Keratinocyte (primary cell): Measurements from ENCODE around the gene RTL9. TPM values are rescaled to one million over a fixed set of nuclear protein-coding genes. Genes with fewer than 3 reads are reported as not detected.

Experiments used
- DNase-seq: peaks from one replicate; pipeline ENCODE4 v3.0.0-alpha.2; 2011; ENCODE audit warnings: low read depth, missing footprints, low spot score
- FAIRE-seq: peaks from 2 replicates; lab custom pipeline; 2011; peaks lifted over from hg19 to GRCh38; lab: Jason Lieb, UNC
- H2AFZ ChIP-seq: 2 replicates; pipeline ENCODE4 v1.6.0; 2012; ENCODE audit warnings: low read length, control low read depth, inconsistent platforms; ENCODE audit not compliant: control insufficient read depth
- H3K27ac ChIP-seq: 2 replicates; pipeline ENCODE4 v1.5.1; 2011; ENCODE audit warnings: low read length; ENCODE audit not compliant: control insufficient read depth, insufficient read depth
- H3K27me3 ChIP-seq: 3 replicates; pipeline ENCODE4 v1.6.0; 2011; ENCODE audit warnings: low read length; ENCODE audit not compliant: control insufficient read depth, insufficient read depth; ENCODE audit errors: extremely low read depth
- H3K36me3 ChIP-seq, 2 experiments: 2 replicates in 1 of 2; 3 replicates in 1 of 2; pipeline ENCODE4 v1.5.1; 2011; ENCODE audit warnings: low read length in 2 of 2, mild to moderate bottlenecking in 1 of 2; ENCODE audit not compliant: control insufficient read depth in 2 of 2, insufficient read depth in 2 of 2; ENCODE audit errors: extremely low read depth in 1 of 2
- H3K4me1 ChIP-seq: 3 replicates; pipeline ENCODE4 v1.5.1; 2011; ENCODE audit warnings: low read length; ENCODE audit not compliant: control insufficient read depth, insufficient read depth; ENCODE audit errors: extremely low read depth
- H3K4me2 ChIP-seq: 3 replicates; pipeline ENCODE4 v1.6.0; 2011; ENCODE audit warnings: low read depth, low read length; ENCODE audit not compliant: control insufficient read depth, insufficient read depth; ENCODE audit errors: extremely low read depth
- H3K4me3 ChIP-seq, 3 experiments: fragments of 200-600 bp in 1 of 3; sonication (generic) in 1 of 3; 2 replicates in 2 of 3; 3 replicates in 1 of 3; pipeline ENCODE4 v1.5.1; 2011 to 2016; ENCODE audit warnings: low read length in 3 of 3, mild to moderate bottlenecking in 3 of 3, control low read depth in 2 of 3, inconsistent platforms in 1 of 3, low read depth in 1 of 3, mixed read lengths in 1 of 3, mixed run types in 1 of 3, moderate library complexity in 1 of 3; ENCODE audit not compliant: control insufficient read depth in 2 of 3, insufficient read depth in 2 of 3; ENCODE audit errors: extremely low read depth in 1 of 3
- H3K79me2 ChIP-seq: 2 replicates; pipeline ENCODE4 v1.6.0; 2012; ENCODE audit warnings: low read length; ENCODE audit not compliant: control insufficient read depth, insufficient read depth
- H3K9ac ChIP-seq: 3 replicates; pipeline ENCODE4 v1.6.0; 2011; ENCODE audit warnings: low read length; ENCODE audit not compliant: control insufficient read depth, insufficient read depth; ENCODE audit errors: extremely low read depth
- H3K9me1 ChIP-seq: 3 replicates; pipeline ENCODE4 v1.6.0; 2011; ENCODE audit warnings: low read length; ENCODE audit not compliant: control insufficient read depth, insufficient read depth; ENCODE audit errors: extremely low read depth
- H3K9me3 ChIP-seq: 2 replicates; pipeline ENCODE4 v1.5.1; 2012; ENCODE audit warnings: low read depth, low read length; ENCODE audit not compliant: control insufficient read depth
- H4K20me1 ChIP-seq: 3 replicates; pipeline ENCODE4 v1.6.0; 2011; ENCODE audit warnings: low read length; ENCODE audit not compliant: control insufficient read depth, insufficient read depth; ENCODE audit errors: extremely low read depth
- EZH2 ChIP-seq: IDR thresholded peaks from one replicate; pipeline ENCODE4 v1.6.1; 2012; ENCODE audit warnings: inconsistent platforms, mild to moderate bottlenecking, low read length, moderate library complexity
- dilution Hi-C: fragments of 300-500 bp; cut with MboI; formaldehyde crosslinking; loops from one replicate; pipeline ENCODE4 v1.7.0; 2020; ENCODE audit warnings: low sequenced_read_pairs; ENCODE audit not compliant: extremely low pct_ligation_motif_present
- polyA plus RNA-seq, 5 experiments: library from polyadenylated mRNA; depleted of rRNA in 3 of 5; stranded (reverse) in 3 of 5; stranded (forward) in 1 of 5; unstranded in 1 of 5; fragments of >200 nt; gene quantifications; 1 replicate in 1 of 5; 2 replicates in 3 of 5; 3 replicates in 1 of 5; pipeline versions ENCODE4 v1.2.1 to v1.2.3, GENCODE V29; 2011 to 2012; ENCODE audit warnings: missing spikeins in 2 of 5, low read depth in 1 of 5, low replicate concordance in 1 of 5
- TF ChIP-seq, protein P1 (sequence below), 3 experiments: IDR thresholded peaks in 1 of 3; conservative IDR thresholded peaks in 1 of 3; optimal IDR thresholded peaks in 1 of 3; 2 replicates in 2 of 3; 3 replicates in 1 of 3; pipeline versions ENCODE3 to v1.5.1; 2011; ENCODE audit warnings: low read length in 3 of 3, mild to moderate bottlenecking in 3 of 3, moderate library complexity in 2 of 3, control low read depth in 1 of 3, inconsistent platforms in 1 of 3; ENCODE audit not compliant: insufficient read depth in 2 of 3; ENCODE audit errors: extremely low read depth in 1 of 3

The RTL9 gene
- polyA plus RNA-seq, 1 donor (not counting 4 experiments of a cell fraction or from before 2014, with no cell fraction given) = 0.13 TPM

DNA sequence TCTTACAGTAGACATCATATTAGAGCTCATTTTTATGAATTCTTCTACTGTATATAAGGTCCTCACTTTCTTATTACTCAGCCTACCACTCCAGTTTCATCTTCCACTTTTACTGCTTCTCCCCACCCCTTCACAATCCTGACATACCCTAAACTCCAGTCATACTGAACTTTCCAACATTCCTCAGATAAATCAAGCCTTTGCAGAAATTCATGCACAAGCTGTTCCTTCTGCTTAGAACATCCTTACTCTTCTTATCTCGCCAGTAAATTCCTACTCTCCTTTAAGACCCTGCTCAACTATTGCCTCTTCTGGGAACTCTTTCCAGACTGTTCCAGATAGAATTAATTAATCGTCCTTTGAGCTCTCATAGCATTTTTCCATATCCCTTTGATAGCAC, 24.8 kb downstream of the RTL9 start:
- H3K36me3 ChIP-seq = no peaks in the 10 kb centered on the region
- dilution Hi-C loops = no loop called here
- FAIRE-seq (peak; percentile 46), DNase-seq (no peak)
- H3K27me3 ChIP-seq = peaks cover 5% of the 10 kb centered on the region
- no peaks in the 10 kb centered on the region for H3K9me1 ChIP-seq
- no peaks in the 10 kb centered on the region for H4K20me1 ChIP-seq
- H3K9me3 ChIP-seq = no peaks in the 10 kb centered on the region
- no peak overlapping the region for H2AFZ ChIP-seq
- H3K4me2 ChIP-seq = no peak overlapping the region
- peaks cover 8% of the 10 kb centered on the region for H3K4me1 ChIP-seq
- H3K27ac ChIP-seq = no peak overlapping the region
- no peak overlapping the region for H3K4me3 ChIP-seq
- no peaks in the 10 kb centered on the region for H3K79me2 ChIP-seq
- no peak overlapping the region for H3K9ac ChIP-seq
- TF ChIP-seq, protein P1, sequence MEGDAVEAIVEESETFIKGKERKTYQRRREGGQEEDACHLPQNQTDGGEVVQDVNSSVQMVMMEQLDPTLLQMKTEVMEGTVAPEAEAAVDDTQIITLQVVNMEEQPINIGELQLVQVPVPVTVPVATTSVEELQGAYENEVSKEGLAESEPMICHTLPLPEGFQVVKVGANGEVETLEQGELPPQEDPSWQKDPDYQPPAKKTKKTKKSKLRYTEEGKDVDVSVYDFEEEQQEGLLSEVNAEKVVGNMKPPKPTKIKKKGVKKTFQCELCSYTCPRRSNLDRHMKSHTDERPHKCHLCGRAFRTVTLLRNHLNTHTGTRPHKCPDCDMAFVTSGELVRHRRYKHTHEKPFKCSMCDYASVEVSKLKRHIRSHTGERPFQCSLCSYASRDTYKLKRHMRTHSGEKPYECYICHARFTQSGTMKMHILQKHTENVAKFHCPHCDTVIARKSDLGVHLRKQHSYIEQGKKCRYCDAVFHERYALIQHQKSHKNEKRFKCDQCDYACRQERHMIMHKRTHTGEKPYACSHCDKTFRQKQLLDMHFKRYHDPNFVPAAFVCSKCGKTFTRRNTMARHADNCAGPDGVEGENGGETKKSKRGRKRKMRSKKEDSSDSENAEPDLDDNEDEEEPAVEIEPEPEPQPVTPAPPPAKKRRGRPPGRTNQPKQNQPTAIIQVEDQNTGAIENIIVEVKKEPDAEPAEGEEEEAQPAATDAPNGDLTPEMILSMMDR (optimal IDR thresholded peaks at IDR 0.05 in 1 of 3, IDR thresholded peaks at IDR 0.05 in 1 of 3, conservative IDR thresholded peaks at IDR 0.05 in 1 of 3; ENCODE audit: extremely low read depth in 1 of 3, insufficient read depth in 2 of 3, low read length in 3 of 3) = no peak
- TF ChIP-seq EZH2 = no peak

DNA sequence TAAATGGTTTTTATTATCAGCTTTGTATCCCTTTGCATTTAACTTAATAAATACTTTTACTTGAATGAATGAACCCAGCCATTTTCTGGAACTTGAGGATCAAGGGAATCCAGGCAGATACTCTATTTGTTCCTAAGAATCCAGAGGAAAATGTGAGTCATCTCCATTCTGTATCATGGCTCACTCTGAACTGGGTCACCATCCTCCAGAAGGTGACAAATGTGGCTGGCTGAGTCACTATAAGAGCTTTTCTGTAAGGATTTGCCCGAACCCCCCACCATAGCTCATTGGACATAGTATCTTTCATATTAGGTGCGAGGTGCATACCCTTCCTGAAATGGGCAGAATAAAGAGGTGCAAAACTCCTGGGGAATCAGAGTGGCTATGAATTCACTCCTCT, 25.8 kb downstream of the RTL9 start:
- no peak for TF ChIP-seq EZH2
- TF ChIP-seq, protein P1 (optimal IDR thresholded peaks at IDR 0.05 in 1 of 3, IDR thresholded peaks at IDR 0.05 in 1 of 3, conservative IDR thresholded peaks at IDR 0.05 in 1 of 3; ENCODE audit: extremely low read depth in 1 of 3, insufficient read depth in 2 of 3, low read length in 3 of 3) = no peak
- Histone ChIP-seq H3K27me3 (no peaks in the 10 kb centered on the region), H4K20me1 (no peaks in the 10 kb centered on the region), H3K9ac (no peak overlapping the region), H3K4me3 (no peak overlapping the region), H2AFZ (no peak overlapping the region), H3K9me3 (no peaks in the 10 kb centered on the region), H3K36me3 (no peaks in the 10 kb centered on the region), H3K27ac (no peak overlapping the region), H3K4me1 (peaks cover 8% of the 10 kb centered on the region), H3K9me1 (no peaks in the 10 kb centered on the region), H3K4me2 (no peak overlapping the region), H3K79me2 (no peaks in the 10 kb centered on the region)
- peak; percentile 42 for DNase-seq
- no peak for FAIRE-seq
- dilution Hi-C loops = no loop called here
